HG03064 (cell line): Measurements from ENCODE around the gene BCL2L2.
"Not testable (repeated sequence)": the region's sequence is repeated elsewhere in the genome, so short reads cannot be mapped to it uniquely, and the experiment has no call there.

Experiments
- ATAC-seq: cut with Tn5 transposase; IDR thresholded peaks from one replicate; pipeline ENCODE4 v1.9.1; 2021; ENCODE audit warnings: low read depth; ENCODE audit not compliant: unreplicated experiment

The BCL2L2 gene

DNA sequence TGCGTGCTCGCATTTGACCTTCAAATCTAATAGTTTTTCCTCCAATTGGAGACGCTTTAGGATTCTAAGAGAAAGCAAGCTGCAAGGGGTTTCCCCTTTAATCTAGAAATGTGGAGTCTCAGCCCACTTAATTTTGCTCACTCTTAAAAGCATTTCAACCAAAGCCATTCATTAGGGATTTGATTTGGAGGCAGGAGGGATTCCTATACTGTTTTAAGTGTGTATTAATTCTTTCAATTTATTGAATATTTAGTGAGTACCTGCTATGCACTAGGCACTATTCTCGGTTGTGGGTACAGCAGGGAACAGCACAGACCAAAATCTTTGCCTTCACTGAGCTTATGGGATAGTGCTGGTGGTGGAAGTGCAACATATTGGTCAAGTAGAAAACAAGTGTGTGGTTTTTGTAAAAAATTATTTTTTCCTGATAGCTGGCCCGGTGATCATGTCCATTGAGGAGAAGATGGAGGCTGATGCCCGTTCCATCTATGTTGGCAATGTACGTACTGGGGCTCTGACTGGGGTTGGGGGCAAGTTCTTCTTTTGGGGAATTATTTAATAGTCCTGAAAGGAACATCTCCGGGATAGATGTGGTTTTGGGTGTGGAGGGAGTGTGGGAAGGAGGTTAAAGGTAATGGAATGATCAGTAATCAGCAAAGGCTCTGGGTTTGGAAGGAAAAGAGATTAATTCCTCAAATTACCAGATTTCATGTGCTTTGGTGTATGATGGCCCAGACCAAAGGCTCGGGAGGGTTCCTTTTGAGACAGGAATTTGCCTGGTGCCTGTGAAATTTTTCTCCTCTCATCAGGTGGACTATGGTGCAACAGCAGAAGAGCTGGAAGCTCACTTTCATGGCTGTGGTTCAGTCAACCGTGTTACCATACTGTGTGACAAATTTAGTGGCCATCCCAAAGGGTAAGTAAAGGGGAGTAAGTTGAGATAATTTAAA lies 16.2 kb downstream of the BCL2L2 start:
- ATAC-seq: no peak

DNA sequence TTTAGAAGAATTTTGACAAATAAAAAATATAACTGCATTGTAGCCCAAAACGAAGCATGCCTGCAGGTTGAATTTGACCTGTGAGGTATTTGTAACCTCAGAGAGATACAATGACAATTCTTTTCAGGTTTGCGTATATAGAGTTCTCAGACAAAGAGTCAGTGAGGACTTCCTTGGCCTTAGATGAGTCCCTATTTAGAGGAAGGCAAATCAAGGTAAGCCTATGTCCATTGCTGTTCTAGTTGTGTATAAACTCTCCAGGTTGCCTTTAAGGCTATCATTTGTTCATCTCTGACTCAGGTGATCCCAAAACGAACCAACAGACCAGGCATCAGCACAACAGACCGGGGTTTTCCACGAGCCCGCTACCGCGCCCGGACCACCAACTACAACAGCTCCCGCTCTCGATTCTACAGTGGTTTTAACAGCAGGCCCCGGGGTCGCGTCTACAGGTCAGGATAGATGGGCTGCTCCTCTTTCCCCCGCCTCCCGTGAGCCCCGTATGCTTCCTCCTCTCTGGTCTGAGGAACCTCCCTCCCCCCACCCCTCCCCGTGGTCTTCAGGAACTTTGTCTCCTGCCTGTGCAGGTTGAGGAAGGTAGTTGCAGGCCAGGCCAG lies 17.3 kb downstream of the BCL2L2 start:
- ATAC-seq: no peak

DNA sequence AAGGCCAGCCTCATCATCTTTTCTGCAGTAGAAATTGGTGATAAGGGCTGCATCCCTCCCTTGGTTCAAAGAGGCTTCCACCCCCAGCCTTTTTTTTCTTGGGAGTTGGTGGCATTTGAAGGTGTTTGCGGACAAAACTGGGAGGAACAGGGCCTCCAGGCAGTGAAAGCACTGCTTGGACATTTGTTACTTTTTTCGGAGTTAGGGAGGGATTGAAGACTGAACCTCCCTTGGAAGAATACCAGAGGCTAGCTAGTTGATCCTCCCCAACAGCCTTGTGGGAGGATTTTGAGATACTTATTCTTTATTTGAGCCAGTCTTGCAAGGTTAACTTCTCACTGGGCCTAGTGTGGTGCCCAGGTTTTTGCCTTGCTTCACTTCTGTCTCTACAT lies 17.8 kb downstream of the BCL2L2 start:
- no peak for ATAC-seq

DNA sequence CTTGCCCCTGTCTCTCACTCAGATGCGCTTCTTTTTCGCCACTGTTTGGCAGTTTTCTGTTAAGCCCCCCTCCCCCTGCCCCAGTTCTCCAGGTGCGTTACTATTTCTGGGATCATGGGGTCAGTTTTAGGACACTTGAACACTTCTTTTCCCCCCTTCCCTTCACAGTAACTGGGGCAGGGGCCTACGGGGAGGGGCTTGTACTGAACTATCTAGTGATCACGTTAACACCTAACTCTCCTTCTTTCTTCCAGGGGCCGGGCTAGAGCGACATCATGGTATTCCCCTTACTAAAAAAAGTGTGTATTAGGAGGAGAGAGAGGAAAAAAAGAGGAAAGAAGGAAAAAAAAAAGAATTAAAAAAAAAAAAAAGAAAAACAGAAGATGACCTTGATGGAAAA lies 18.4 kb downstream of the BCL2L2 start:
- no peak for ATAC-seq

DNA sequence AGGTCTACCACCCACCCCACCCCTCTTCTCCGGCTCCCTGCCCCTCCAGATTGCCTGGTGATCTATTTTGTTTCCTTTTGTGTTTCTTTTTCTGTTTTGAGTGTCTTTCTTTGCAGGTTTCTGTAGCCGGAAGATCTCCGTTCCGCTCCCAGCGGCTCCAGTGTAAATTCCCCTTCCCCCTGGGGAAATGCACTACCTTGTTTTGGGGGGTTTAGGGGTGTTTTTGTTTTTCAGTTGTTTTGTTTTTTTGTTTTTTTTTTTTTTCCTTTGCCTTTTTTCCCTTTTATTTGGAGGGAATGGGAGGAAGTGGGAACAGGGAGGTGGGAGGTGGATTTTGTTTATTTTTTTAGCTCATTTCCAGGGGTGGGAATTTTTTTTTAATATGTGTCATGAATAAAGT lies 19.1 kb downstream of the BCL2L2 start:
- not testable (repeated sequence) for ATAC-seq

DNA sequence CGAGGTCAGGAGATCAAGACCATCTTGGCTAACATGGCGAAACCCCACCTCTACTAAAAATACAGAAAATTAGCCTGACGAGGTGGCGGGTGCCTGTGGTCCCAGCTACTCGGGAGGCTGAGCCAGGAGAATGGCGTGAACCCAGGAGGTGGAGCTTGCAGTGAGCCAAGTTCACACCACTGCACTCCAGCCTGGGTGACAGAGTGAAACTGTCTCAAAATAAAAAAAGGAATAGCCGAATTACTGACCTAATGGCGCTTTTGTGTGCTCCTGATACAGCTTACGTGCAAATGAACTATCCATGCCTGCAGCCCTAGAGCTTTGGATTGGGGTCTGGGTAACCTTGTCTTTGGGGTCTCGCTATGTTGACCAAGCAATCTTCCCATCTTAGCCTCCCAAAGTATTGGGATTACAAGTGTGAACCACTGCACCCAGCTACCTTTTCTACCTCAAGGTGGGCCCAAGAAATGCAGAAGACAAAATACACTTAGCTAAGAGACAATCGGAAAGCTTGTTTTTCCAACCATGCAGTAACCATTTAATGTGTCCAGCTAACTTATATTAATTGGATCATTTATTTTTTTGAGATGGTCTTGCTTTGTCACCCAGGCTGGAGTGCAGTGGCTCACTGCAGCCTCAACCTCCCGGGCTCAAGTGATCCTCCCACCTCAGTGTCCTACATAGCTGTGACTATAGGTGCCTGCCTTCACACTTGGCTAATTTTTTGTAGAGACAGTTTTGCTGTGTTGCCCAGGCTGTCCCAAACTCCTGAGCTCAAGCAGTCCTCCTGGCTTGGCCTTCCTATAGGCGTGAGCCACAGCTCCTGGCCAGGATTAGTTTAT lies 20.1 kb downstream of the BCL2L2 start:
- ATAC-seq: no peak

DNA sequence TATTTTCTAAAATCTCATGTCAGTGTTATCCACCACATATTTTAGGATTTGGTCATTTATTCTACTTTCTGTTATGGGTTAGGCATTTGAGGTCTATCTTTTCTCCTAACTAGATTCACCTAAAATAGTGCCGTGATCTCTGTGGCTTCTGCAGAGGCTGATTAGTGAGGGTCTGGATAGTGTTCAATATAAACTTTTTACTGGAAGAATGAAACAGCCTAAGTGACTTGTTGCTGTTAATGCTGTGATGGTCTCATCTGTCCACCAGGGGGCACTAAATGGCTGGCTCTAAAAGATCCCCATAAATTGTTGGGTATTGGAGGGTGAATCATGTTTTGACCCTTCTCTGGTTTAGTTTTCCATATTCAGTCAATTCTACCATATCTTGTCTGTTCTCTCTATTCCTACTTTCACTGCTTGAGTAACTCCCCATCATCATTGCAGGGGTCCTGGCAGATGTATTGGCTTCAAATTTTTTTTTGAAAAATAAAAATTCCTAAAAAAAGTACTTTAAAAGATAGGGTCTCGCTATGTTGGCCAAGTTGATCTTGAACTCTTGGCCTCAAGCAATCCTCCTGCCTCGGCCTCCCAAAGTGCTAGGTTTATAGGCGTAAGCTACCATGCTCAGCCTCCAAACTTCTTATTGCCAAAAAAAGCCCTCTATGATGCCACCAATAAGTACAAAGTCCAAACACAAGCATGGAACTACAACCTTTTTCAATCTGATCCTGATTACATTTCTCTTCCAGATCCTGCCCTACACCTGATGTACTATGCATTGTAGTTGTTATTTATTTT lies 21.5 kb downstream of the BCL2L2 start:
- no peak for ATAC-seq

DNA sequence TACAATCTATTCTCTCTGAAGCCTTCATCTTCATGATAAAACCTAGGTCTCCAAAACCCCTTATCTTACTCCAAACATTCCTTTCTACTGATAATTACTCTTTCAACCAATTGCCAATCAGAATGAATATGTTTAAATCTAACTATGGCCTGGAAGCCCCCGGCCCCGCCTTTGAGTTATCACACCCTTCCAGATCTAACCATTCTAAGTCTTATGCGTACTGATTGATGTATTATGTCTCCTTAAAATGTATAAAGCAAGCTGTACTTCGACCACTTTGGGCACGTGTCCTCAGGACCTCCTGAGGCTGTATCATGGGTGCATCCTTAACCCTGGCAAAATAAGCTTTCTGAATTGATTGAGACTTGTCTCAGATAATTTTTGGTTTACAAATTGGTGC lies 29.0 kb downstream of the BCL2L2 start:
- no peak for ATAC-seq

DNA sequence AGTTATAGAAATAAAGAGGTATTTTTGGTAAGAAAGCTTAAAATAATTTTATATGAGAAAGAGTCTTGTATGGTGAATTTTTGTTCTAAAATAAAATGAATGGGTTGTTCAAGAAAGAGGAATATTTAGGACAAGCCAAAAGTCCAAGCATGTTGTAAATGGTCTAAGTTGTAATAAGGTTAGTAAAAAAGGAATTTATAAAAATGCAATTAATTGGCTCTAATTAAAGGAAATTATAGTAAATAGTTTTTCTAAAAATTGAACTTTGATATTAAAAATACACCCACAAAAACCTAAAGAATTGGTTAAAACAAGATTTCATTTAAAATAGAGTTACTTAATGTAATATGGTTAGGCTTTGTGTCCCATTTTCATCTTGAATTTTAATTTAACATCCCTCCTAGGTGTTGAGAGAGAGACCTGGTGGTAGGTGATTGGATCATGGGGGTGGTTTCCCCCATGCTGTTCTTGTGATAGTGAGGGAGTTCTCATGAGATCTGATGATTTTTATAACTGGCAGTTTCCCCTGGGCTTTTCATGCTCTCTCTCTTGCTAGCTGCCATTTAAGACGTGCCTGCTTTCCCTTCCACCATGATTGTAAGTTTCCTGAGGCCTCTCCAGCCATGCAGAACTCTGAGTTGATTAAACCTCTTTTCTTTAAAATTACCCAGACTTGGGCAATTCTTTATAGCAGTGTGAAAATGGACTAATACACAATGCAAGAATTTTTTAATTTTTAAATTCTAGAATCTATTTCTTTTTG lies 33.1 kb downstream of the BCL2L2 start:
- no peak for ATAC-seq

DNA sequence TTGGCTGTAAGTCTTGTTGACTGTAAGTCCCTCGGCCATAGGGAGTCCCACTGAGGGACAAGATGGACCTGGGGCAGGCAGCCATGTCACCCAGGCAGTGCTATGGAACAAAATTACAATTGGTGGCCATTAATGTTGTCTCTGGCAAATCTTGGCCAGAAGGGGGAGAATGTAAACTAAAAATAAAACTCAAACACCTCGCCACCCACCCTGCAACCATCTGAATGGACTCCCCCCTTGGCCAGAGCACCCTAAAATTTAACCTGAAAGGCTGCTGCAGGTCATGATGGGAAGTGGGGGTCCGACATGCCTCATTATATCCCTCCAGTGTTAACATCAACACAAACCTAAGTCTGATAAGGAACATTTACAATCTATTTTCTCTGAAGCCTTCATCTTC lies 37.8 kb downstream of the BCL2L2 start:
- ATAC-seq: no peak

DNA sequence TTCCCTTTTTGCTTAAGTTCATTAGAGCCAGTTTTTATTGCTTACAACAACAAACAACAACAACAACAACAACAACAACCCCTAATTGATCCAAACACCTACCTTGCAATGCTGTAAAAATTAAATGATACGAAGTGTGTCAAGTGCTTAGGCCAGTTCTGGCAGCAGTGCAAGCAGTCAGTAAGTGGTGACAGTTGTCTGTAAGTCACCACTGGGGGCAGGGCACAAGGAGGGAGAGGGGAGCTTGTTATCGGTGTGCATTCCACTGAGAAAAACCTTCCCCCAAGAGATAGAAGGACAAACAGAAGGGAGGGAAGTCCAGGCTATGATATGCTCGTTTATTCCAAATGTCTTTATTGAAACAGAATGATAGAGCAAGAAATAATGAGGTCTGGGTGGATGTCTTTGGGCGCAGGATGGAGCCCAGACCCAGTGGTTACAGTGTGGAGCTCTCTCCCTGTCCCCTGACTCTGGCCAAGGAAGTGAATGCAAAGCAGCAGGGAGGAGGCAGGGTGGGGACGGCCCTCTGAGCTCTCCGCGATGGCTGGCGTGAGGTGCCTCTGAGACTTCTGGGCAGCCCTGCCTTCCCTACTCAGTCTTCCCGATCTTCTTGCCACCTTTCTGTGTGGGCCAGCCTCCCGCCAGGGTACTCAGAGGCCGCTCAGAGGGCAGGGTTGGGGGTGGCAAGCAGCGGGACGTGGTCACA lies 39.5 kb downstream of the BCL2L2 start:
- ATAC-seq: no peak

DNA sequence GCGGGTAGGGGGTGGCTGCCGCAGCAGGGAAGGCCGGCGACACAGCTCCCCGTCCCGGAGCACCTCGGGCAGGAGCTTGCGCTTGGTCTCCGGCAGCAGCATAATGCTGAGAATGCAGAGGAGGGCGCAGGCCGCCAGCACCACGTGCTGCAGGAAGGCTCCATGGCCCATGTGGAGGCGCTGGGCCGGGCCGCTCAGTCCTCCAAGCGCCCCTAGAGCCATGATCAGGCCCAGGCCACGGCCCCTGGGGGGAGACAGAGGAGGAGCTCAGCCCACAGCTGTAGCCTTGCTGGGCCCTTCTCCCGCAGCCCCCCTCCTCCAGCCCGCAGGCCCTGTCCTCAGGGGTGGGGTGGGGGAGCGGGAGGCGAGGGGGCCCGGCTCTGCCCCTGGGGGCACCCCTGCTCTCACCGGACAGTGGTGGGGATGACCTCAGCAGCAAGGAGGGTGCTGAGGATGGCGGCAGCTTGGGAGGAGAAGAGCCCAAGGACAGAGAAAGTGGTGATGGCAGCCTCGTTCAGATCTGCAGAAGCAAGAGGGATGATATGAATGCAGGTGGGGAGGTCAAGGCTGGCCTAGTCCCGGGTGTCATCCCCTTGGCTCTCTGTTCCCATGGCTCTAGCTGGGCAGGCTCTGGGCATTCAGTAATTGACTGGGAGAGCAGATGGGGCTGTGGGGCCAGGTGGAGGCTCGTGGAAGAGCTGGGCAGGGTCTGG lies 40.2 kb downstream of the BCL2L2 start:
- no peak for ATAC-seq

DNA sequence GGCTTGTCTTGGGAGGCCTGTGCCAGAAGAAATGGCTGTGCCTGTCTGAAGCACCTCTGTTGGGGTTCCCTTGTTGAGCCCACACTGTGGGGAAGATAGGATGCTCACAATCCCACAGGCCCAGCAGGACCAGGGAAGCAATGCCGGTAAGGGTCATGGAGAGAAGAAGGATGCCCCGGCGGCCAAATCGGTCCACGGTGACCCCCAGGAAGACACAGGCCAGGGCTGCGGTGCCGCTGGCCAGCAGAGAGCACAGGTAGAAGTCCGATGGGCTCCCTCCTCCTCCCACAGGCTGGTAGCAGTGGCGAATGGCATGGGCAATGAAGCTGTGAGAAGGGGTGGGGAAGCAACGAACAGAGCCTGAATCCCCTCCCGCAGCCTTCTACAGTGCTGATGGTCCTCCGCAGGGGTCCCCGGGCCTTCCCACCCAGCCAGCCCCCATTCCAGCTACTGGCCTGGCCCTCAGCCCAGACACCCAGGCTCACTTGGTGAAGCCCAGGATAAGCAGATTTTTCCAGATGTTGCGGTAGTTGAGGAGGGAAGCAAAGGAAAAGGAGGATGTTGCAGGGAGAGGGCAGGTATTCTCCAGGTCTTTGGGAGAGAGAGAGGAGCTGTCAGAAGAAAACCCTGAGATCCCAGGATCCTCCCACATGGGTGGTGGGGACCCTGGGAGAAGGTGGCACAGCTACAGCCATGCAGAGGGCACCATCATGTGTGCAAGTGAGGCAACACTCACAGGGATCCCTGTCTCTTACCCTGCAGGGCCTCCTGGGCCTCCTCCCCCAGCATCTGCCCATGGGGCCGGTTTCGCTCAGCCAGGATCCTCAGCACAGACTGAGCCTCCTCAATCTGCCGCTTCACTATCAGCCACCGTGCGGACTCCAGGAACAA lies 41.0 kb downstream of the BCL2L2 start:
- no peak for ATAC-seq

DNA sequence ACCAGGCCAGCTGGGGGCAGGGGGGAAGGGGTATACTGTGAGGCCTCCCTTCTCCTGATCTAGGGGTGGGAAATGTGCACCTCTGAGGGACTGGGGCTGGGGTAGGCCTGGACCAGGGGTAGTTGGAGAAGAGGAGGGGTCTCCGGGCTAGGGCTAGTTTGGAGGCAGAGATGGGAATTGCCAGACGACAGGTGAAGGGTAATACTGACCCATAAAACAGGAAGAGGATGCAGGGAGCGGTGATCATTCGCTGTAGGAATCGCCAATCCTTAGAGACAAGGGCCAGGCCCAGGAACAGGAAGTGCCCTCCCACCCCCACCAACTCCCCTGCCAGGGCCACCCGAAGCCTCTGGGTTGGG lies 41.6 kb downstream of the BCL2L2 start:
- no peak for ATAC-seq

DNA sequence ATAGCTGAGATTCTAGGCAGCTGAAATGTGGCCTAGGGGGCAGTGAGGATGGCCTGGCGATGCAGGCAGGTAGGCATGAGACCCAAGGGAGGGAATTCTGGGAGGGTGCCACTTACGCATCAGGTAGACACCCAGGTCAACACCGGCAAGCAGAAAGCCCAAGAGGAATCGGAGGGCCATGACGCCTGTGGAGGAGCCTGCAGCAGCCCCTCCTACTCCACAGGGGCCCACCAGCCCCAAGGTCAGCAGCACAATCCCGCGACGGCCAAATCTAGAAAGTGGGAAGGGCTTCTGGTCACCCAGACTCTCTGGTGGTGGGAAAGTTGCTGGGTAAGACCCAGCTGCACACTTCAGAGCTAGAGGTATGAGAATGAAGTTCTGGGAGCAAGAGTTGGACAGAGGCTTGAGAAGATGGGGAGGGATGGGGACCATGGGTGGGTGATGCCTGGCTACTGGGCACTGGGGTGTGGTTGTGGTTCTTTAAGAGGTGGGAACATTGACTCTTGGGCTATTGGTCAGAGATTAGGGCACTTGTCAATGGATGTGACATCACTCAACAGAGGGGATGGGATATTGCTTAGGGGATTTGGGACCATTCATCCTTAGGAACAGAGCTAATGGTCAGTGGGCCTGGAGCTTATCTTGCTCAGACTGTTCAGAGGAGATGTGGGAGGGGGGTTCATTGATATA lies 42.7 kb downstream of the BCL2L2 start:
- no peak for ATAC-seq

DNA sequence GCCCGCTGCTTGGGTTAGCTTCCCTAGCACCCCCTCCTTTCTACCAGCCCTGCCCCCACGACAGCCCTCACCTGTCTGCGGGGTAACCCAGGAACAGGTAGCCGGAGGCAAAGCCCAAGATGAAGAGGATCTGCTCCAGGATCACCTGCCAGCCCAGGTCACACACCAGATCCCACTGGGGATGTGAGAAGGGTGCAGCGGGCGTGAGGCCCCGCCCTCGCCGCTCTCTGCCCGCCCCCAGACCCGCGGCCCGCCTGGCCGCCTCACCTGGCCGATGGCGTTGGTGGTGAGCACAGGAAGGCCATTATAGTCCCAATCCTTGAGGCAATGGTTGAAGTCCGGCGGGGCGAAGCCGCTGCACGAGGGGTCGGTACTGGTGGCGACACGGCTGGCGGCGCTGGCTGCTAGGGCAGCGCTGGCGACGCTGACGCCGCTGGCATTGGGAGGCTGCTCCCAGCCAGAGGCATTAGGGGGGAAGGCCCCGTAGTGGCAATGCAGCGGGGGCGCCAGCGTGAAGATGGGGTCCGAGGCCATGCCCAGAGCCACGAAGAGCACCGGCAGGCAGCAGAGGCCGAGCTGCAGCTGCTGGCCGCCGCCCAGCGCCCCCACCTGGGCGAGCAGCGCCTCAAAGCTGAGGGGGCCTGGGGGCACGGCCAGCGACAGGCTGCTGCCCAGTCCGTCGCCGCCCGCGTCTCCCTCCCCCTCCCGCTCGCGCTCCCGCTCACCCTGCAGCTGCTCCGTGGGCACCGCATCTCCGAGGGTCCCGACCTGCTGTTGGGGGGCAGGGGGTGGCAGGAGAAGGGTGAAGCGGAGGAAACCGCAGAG lies 45.3 kb downstream of the BCL2L2 start:
- no peak for ATAC-seq
